ENCODE data around the gene ELL. TPM values are rescaled to one million over a fixed set of nuclear protein-coding genes. Genes with fewer than 3 reads are reported as not detected.
A peak's percentile ranks its signal among the peaks of the same experiment; 100 is the strongest.

The ELL gene
- total RNA-seq, 1 experiment from 2014 or later = 14.6 TPM

- no peak for DNase-seq
Measured at GRCh38 chr19:18460900-18461299, 61.0 kb downstream of the ELL start.

GRCh38 chr19:18457483-18458331, 64.2 kb downstream of the ELL start:
- BruUV-seq (replicated peaks) = no TSS peak
- H3K36me3 ChIP-seq (ENCODE audit: low read depth) = peaks cover 23% of the 10 kb centered on the region
- no peaks in the 10 kb centered on the region for H3K9me3 ChIP-seq (ENCODE audit: insufficient read depth, low read depth)
- ChIA-PET CTCF (no interaction called here), POLR2A (ENCODE audit: unreplicated experiment) (no interaction called here)
- TF ChIP-seq CTCF (conservative IDR thresholded peaks at IDR 0.05) = no peak
- TF ChIP-seq EZH2 (IDR thresholded peaks at IDR 0.05; ENCODE audit: low read depth) = no peak
- peaks cover 27% of the 10 kb centered on the region for H3K4me1 ChIP-seq (replicated peaks; ENCODE audit: insufficient read depth)
- H3K27ac ChIP-seq = no peak overlapping the region
- H4K20me1 ChIP-seq (ENCODE audit: insufficient read depth) = peaks cover 40% of the 10 kb centered on the region
- no peak for DNase-seq
- H3K4me3 ChIP-seq = no peak overlapping the region
- H3K27me3 ChIP-seq (ENCODE audit: insufficient read depth, low read depth) = no peaks in the 10 kb centered on the region
- intact Hi-C loops (cut with micrococcal nuclease; ENCODE audit: unreplicated experiment) = loop anchor here (10.0 kb wide), 1 partner anchor 527 kb away; no protein-coding TSS in a partner anchor
- H3K9me2 ChIP-seq (ENCODE audit: insufficient read depth) = no peaks in the 10 kb centered on the region
- H2AFZ ChIP-seq = no peak overlapping the region
- no peak overlapping the region for H3K4me2 ChIP-seq
- H3K79me2 ChIP-seq (ENCODE audit: low read depth) = no peaks in the 10 kb centered on the region
- H3F3A ChIP-seq (ENCODE audit: insufficient read depth, low read depth) = peaks cover 41% of the 10 kb centered on the region

More at GRCh38 chr19:18460900-18461299, 61.0 kb downstream of the ELL start:
- H3K4me3 ChIP-seq = no peak overlapping the region
- no peak overlapping the region for H2AFZ ChIP-seq
- H3K27ac ChIP-seq = 0 out of 2 replicates have a peak overlapping the region, but pooled peaks have one; percentile 70
- peaks cover 49% of the 10 kb centered on the region for H4K20me1 ChIP-seq (ENCODE audit: insufficient read depth)
- POLR2A ChIA-PET (ENCODE audit: unreplicated experiment) = no interaction called here
- peaks cover 32% of the 10 kb centered on the region for H3F3A ChIP-seq (ENCODE audit: insufficient read depth, low read depth)
- CTCF ChIA-PET = interaction anchor here (0.5 kb wide), 1 partner anchor 22 kb away, joined by 4 read pairs; no protein-coding TSS in a partner anchor
- H3K4me1 ChIP-seq (replicated peaks; ENCODE audit: insufficient read depth) = peaks cover 27% of the 10 kb centered on the region
- intact Hi-C loops (cut with micrococcal nuclease; ENCODE audit: unreplicated experiment) = loop anchor here (10.0 kb wide), 2 partner anchors 214 to 384 kb away; no protein-coding TSS in a partner anchor
- no TSS peak for BruUV-seq (replicated peaks)
- H3K36me3 ChIP-seq (ENCODE audit: low read depth) = peaks cover 30% of the 10 kb centered on the region
- no peaks in the 10 kb centered on the region for H3K9me3 ChIP-seq (ENCODE audit: insufficient read depth, low read depth)
- H3K27me3 ChIP-seq (ENCODE audit: insufficient read depth, low read depth) = no peaks in the 10 kb centered on the region
- no peaks in the 10 kb centered on the region for H3K79me2 ChIP-seq (ENCODE audit: low read depth)
- H3K9me2 ChIP-seq (ENCODE audit: insufficient read depth) = no peaks in the 10 kb centered on the region
- peak overlapping the region; percentile 60 for H3K4me2 ChIP-seq
- TF ChIP-seq EZH2 (IDR thresholded peaks at IDR 0.05; ENCODE audit: low read depth) = no peak
- no peak for TF ChIP-seq CTCF (conservative IDR thresholded peaks at IDR 0.05)

GRCh38 chr19:18456974-18457373, 64.9 kb downstream of the ELL start:
- H3K4me1 ChIP-seq (replicated peaks; ENCODE audit: insufficient read depth) = peaks cover 27% of the 10 kb centered on the region
- H3K9me2 ChIP-seq (ENCODE audit: insufficient read depth) = no peaks in the 10 kb centered on the region
- no peak for DNase-seq
- no peak for TF ChIP-seq EZH2 (IDR thresholded peaks at IDR 0.05; ENCODE audit: low read depth)
- no peak for TF ChIP-seq CTCF (conservative IDR thresholded peaks at IDR 0.05)
- ChIA-PET POLR2A (ENCODE audit: unreplicated experiment) (no interaction called here), CTCF (interaction anchor here (0.6 kb wide), 1 partner anchor 63 kb away, joined by 3 read pairs; no protein-coding TSS in a partner anchor)
- H3K27me3 ChIP-seq (ENCODE audit: insufficient read depth, low read depth) = no peaks in the 10 kb centered on the region
- intact Hi-C loops (cut with micrococcal nuclease; ENCODE audit: unreplicated experiment) = loop anchor here (10.0 kb wide), 1 partner anchor 528 kb away; no protein-coding TSS in a partner anchor
- no peaks in the 10 kb centered on the region for H3K79me2 ChIP-seq (ENCODE audit: low read depth)
- no peaks in the 10 kb centered on the region for H3K9me3 ChIP-seq (ENCODE audit: insufficient read depth, low read depth)
- no peak overlapping the region for H3K4me3 ChIP-seq
- H3K27ac ChIP-seq = no peak overlapping the region
- no TSS peak for BruUV-seq (replicated peaks)
- peaks cover 41% of the 10 kb centered on the region for H3F3A ChIP-seq (ENCODE audit: insufficient read depth, low read depth)
- H2AFZ ChIP-seq = no peak overlapping the region
- no peak overlapping the region for H3K4me2 ChIP-seq
- peaks cover 23% of the 10 kb centered on the region for H3K36me3 ChIP-seq (ENCODE audit: low read depth)
- peaks cover 40% of the 10 kb centered on the region for H4K20me1 ChIP-seq (ENCODE audit: insufficient read depth)
